PC-9 (cell line): Measurements from ENCODE around the gene LRRC32.

ENCODE experiments used
- CTCF ChIP-seq: fragments of 200-600 bp; sonication (generic); conservative IDR thresholded peaks from 2 replicates; pipeline ENCODE4 v1.6.1; 2017; ENCODE audit warnings: mixed run types, antibody characterized with exemption, mild to moderate bottlenecking, moderate library complexity
- EZH2 ChIP-seq: fragments of 200-600 bp; sonication (generic); IDR thresholded peaks from 2 replicates; pipeline ENCODE4 v1.8.0; 2017; ENCODE audit warnings: antibody characterized with exemption, low read depth

- no peak for TF ChIP-seq CTCF
- TF ChIP-seq EZH2 = no peak
Measured at GRCh38 chr11:76637491-76638269, 32.9 kb downstream of the LRRC32 start.
